ENCODE measurements around the gene SLC25A27.

GRCh38 chr6:46676604-46677313 is 24.0 kb downstream of the SLC25A27 start:
- TF ChIP-seq HDAC1 (IDR thresholded peaks at IDR 0.05) (no peak), STAT6 (CRISPR knock-in tag; IDR thresholded peaks at IDR 0.05) (no peak), CTCF (IDR thresholded peaks at IDR 0.05 in 2 of 3, conservative IDR thresholded peaks at IDR 0.05 in 1 of 3; ENCODE audit: insufficient read depth in 2 of 3, low read depth in 1 of 3, low read length in 3 of 3) (no peak), PCBP1 (IDR thresholded peaks at IDR 0.05; ENCODE audit: low read depth, low read length, poor library complexity, severe bottlenecking) (no peak), ZNF764 (CRISPR knock-in tag; IDR thresholded peaks at IDR 0.05; ENCODE audit: low read depth) (no peak)
